NCI-H2081 treated with DMSO at 0.1 percent for 48 hours (cell line): ENCODE measurements around the gene BCOR.

Experiments used
- DNase-seq: peaks from one replicate; lab custom pipeline; 2025; lab: John Stamatoyannopoulos, UW

Gene BCOR

GRCh38 chrX:40063555-40063954 lies 34.2 kb downstream of the BCOR start:
- DNase-seq, result no peak

GRCh38 chrX:40062525-40063155 lies 35.1 kb downstream of the BCOR start:
- no peak for DNase-seq

GRCh38 chrX:40061871-40062524 lies 35.8 kb downstream of the BCOR start:
- no peak for DNase-seq

- DNase-seq, result no peak
These were observed 36.8 kb downstream of the BCOR start for GRCh38 chrX:40061005-40061404.

GRCh38 chrX:40060356-40060845 lies 37.4 kb downstream of the BCOR start:
- DNase-seq, result no peak

- no peak for DNase-seq
These were observed 39.0 kb downstream of the BCOR start for GRCh38 chrX:40058719-40059118.

GRCh38 chrX:40057405-40057804 lies 40.4 kb downstream of the BCOR start:
- DNase-seq, result no peak

GRCh38 chrX:40056420-40056819 lies 41.3 kb downstream of the BCOR start:
- no peak for DNase-seq

- no peak for DNase-seq
These were observed 42.3 kb downstream of the BCOR start for GRCh38 chrX:40055495-40055894.

GRCh38 chrX:40054793-40055192 lies 43.0 kb downstream of the BCOR start:
- DNase-seq, result no peak

- no peak for DNase-seq
These were observed 47.2 kb downstream of the BCOR start for GRCh38 chrX:40050532-40050931.

- DNase-seq, result no peak
These were observed 48.6 kb downstream of the BCOR start for GRCh38 chrX:40049084-40049641.

- no peak for DNase-seq
These were observed 50.3 kb downstream of the BCOR start for GRCh38 chrX:40047485-40047884.

GRCh38 chrX:40043895-40044294 lies 53.9 kb downstream of the BCOR start:
- no peak for DNase-seq

- DNase-seq, result no peak
These were observed 55.8 kb downstream of the BCOR start for GRCh38 chrX:40041915-40042314.

- DNase-seq, result no peak
These were observed 56.9 kb downstream of the BCOR start for GRCh38 chrX:40040686-40041461.

GRCh38 chrX:40039887-40040286 lies 57.9 kb downstream of the BCOR start:
- DNase-seq, result no peak

- DNase-seq, result no peak
These were observed 60.4 kb downstream of the BCOR start for GRCh38 chrX:40037367-40037766.

GRCh38 chrX:40035726-40036125 lies 62.0 kb downstream of the BCOR start:
- no peak for DNase-seq

- DNase-seq, result no peak
These were observed 65.8 kb downstream of the BCOR start for GRCh38 chrX:40031911-40032310.

GRCh38 chrX:40030205-40030604 lies 67.6 kb downstream of the BCOR start:
- DNase-seq, result no peak

- no peak for DNase-seq
These were observed 75.3 kb downstream of the BCOR start for GRCh38 chrX:40022421-40022820.

GRCh38 chrX:40021647-40022046 lies 76.1 kb downstream of the BCOR start:
- no peak for DNase-seq
